Neural progenitor cell (in vitro differentiated cells): ENCODE results near the gene LRRC25. TPM values are rescaled to one million over a fixed set of nuclear protein-coding genes. Genes with fewer than 3 reads are reported as not detected.

Source experiments
- DNase-seq: peaks from one replicate; pipeline ENCODE4 v3.0.0-alpha.2; 2016; ENCODE audit warnings: low spot score
- H2AFZ ChIP-seq: fragments of 200-600 bp; sonication (generic); replicated peaks from 2 replicates; pipeline ENCODE4 v1.6.1; 2016; ENCODE audit warnings: antibody characterized with exemption
- H3F3A ChIP-seq: fragments of 200-600 bp; sonication (generic); 2 replicates; pipeline ENCODE4 v1.6.1; 2016; ENCODE audit warnings: antibody characterized with exemption, low read depth
- H3K27ac ChIP-seq: fragments of 200-600 bp; sonication (generic); 2 replicates; pipeline ENCODE4 v1.5.1; 2016; ENCODE audit warnings: mild to moderate bottlenecking
- H3K27me3 ChIP-seq: fragments of 200-600 bp; sonication (generic); 2 replicates; pipeline ENCODE4 v1.6.1; 2016; ENCODE audit warnings: mild to moderate bottlenecking, moderate library complexity
- H3K36me3 ChIP-seq: fragments of 200-600 bp; sonication (generic); 2 replicates; pipeline ENCODE4 v1.5.1; 2016
- H3K4me1 ChIP-seq: fragments of 200-600 bp; sonication (generic); 2 replicates; pipeline ENCODE4 v1.6.1; 2016; ENCODE audit warnings: mixed run types
- H3K4me2 ChIP-seq: fragments of 200-600 bp; sonication (generic); 2 replicates; pipeline ENCODE4 v1.6.1; 2016
- H3K4me3 ChIP-seq: fragments of 200-600 bp; sonication (generic); 2 replicates; pipeline ENCODE4 v1.5.1; 2016
- H3K79me2 ChIP-seq: fragments of 200-600 bp; sonication (generic); 2 replicates; pipeline ENCODE4 v1.6.1; 2016; ENCODE audit warnings: low read depth
- H3K9ac ChIP-seq: fragments of 200-600 bp; sonication (generic); 2 replicates; pipeline ENCODE4 v1.6.1; 2016
- H3K9me3 ChIP-seq: fragments of 200-600 bp; sonication (generic); 2 replicates; pipeline ENCODE4 v1.5.1; 2016; ENCODE audit warnings: low read depth
- H4K20me1 ChIP-seq: fragments of 200-600 bp; sonication (generic); 2 replicates; pipeline ENCODE4 v1.6.1; 2016; ENCODE audit warnings: low read depth
- H3K27ac Mint-ChIP-seq: 3 replicates; pipeline ENCODE4 v1.8.0; 2021; ENCODE audit warnings: mixed read lengths
- H3K27me3 Mint-ChIP-seq: 2 replicates; pipeline ENCODE4 v1.8.0; 2022; ENCODE audit warnings: low read depth, mild to moderate bottlenecking, inconsistent platforms, moderate library complexity, mixed read lengths; ENCODE audit not compliant: insufficient read depth
- H3K36me3 Mint-ChIP-seq: 3 replicates; pipeline ENCODE4 v1.8.0; 2021; ENCODE audit warnings: mixed read lengths
- H3K4me1 Mint-ChIP-seq: 3 replicates; pipeline ENCODE4 v1.8.0; 2021; ENCODE audit warnings: mixed read lengths
- H3K4me3 Mint-ChIP-seq: 3 replicates; pipeline ENCODE4 v1.8.0; 2021; ENCODE audit warnings: mild to moderate bottlenecking, moderate library complexity, mixed read lengths
- H3K9me3 Mint-ChIP-seq: 3 replicates; pipeline ENCODE4 v1.8.0; 2020; ENCODE audit warnings: mixed read lengths
- CTCF ChIP-seq: fragments of 200-600 bp; sonication (generic); IDR thresholded peaks from 2 replicates; pipeline ENCODE4 v1.5.1; 2017; ENCODE audit warnings: antibody characterized with exemption, mild to moderate bottlenecking
- EZH2 ChIP-seq: fragments of 200-600 bp; sonication (generic); IDR thresholded peaks from 2 replicates; pipeline ENCODE4 v1.6.1; 2017; ENCODE audit warnings: antibody characterized with exemption, mild to moderate bottlenecking, moderate library complexity
- EZH2phosphoT487 ChIP-seq: fragments of 200-600 bp; sonication (generic); IDR thresholded peaks from 2 replicates; pipeline ENCODE4 v1.6.1; 2017; ENCODE audit warnings: antibody characterized with exemption
- total RNA-seq: library from RNA; depleted of rRNA; stranded (reverse); fragments of >200 nt; gene quantifications from 2 replicates; pipeline ENCODE4 v1.2.3, GENCODE V29; 2015; ENCODE audit warnings: low replicate concordance

The LRRC25 gene
- total RNA-seq, 1 donor from 2014 or later, result not detected

GRCh38 chr19:18422530-18423191 lies 25.2 kb upstream of the LRRC25 start:
- H3K27me3 ChIP-seq, result peaks cover 30% of the 10 kb centered on the region
- Mint-ChIP-seq H3K4me1 (peaks cover 59% of the 10 kb centered on the region), H3K27me3 (peaks cover 8% of the 10 kb centered on the region), H3K36me3 (peaks cover 2% of the 10 kb centered on the region), H3K4me3 (peak overlapping the region; percentile 57), H3K9me3 (no peaks in the 10 kb centered on the region), H3K27ac (peak overlapping the region; percentile 34)
- peaks cover 18% of the 10 kb centered on the region for H3K79me2 ChIP-seq
- peaks cover 21% of the 10 kb centered on the region for H3K4me1 ChIP-seq
- peaks cover 32% of the 10 kb centered on the region for H3F3A ChIP-seq
- H2AFZ ChIP-seq, result no peak overlapping the region
- no peak overlapping the region for H3K4me2 ChIP-seq
- H3K4me3 ChIP-seq, result no peak overlapping the region
- DNase-seq, result no peak
- no peak overlapping the region for H3K9ac ChIP-seq
- H3K9me3 ChIP-seq, result no peaks in the 10 kb centered on the region
- TF ChIP-seq EZH2phosphoT487 (no peak), EZH2 (no peak), CTCF (no peak)
- no peaks in the 10 kb centered on the region for H3K36me3 ChIP-seq
- H4K20me1 ChIP-seq, result peaks cover 44% of the 10 kb centered on the region
- no peak overlapping the region for H3K27ac ChIP-seq

DNA sequence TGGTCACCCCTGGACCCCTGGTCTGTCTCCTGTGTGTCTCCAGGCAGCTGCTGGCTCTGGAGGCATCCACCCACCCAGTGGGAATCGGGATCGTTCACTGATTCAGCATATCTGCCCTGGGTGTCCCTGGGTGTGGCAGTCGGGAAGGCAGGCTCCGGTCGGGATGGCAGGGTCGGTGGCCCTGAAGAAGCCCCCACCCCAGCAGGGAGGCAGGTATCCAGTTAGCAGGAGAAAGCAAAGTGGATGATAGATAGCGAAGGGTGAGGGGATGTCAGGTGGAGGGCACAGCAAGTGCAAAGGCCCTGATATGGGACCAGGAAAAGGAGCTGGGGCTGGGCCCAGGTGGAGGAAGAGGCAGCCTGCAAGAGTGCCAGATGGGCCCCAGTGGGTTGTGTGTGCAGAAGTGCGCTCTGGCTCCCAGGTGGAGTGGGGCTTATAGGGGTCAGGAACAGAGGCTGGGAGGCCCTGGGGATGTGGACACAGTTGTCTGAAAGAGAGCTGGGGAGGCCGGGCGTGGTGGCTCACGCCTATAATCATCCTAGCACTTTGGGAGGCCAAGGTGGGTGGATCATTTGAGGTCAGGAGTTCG lies 24.0 kb upstream of the LRRC25 start:
- H3K27ac ChIP-seq, result no peak overlapping the region
- peaks cover 21% of the 10 kb centered on the region for H3K4me1 ChIP-seq
- no peak for DNase-seq
- Mint-ChIP-seq H3K4me1 (peaks cover 65% of the 10 kb centered on the region), H3K9me3 (no peaks in the 10 kb centered on the region), H3K4me3 (peak overlapping the region; percentile 92), H3K27me3 (peaks cover 11% of the 10 kb centered on the region), H3K36me3 (peaks cover 2% of the 10 kb centered on the region), H3K27ac (no peak overlapping the region)
- peaks cover 18% of the 10 kb centered on the region for H3K79me2 ChIP-seq
- no peak overlapping the region for H2AFZ ChIP-seq
- H3K36me3 ChIP-seq, result no peaks in the 10 kb centered on the region
- H3K4me3 ChIP-seq, result no peak overlapping the region
- peaks cover 34% of the 10 kb centered on the region for H3K27me3 ChIP-seq
- peaks cover 44% of the 10 kb centered on the region for H4K20me1 ChIP-seq
- no peak overlapping the region for H3K4me2 ChIP-seq
- H3F3A ChIP-seq, result peaks cover 43% of the 10 kb centered on the region
- H3K9ac ChIP-seq, result no peak overlapping the region
- TF ChIP-seq EZH2, result no peak
- no peak for TF ChIP-seq EZH2phosphoT487
- TF ChIP-seq CTCF, result no peak
- no peaks in the 10 kb centered on the region for H3K9me3 ChIP-seq

DNA sequence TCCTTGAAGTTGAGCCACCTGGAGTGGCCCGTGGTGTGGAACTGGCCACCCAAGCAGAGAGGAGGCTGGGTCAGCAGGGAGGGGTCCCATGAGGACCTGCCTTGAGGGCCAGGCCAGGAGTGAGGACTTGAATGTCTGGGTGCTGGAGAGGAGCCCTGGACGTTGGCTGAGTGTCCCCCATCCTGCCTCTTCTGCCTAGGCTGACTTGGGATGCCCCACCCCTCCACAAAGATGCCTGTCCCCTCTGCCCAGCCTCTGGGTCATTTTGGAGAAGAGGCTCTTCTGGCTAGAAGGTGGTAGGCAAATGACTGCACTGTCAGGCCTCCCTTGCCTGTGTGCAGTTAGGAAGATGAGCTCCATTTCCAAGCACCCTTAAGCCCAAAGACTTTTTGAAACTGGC lies 23.5 kb upstream of the LRRC25 start:
- Mint-ChIP-seq H3K9me3 (no peaks in the 10 kb centered on the region), H3K36me3 (peaks cover 2% of the 10 kb centered on the region), H3K4me3 (peak overlapping the region; percentile 92), H3K4me1 (peaks cover 69% of the 10 kb centered on the region), H3K27ac (no peak overlapping the region), H3K27me3 (peaks cover 13% of the 10 kb centered on the region)
- DNase-seq, result no peak
- Histone ChIP-seq H2AFZ (no peak overlapping the region), H4K20me1 (peaks cover 44% of the 10 kb centered on the region), H3K4me1 (peaks cover 21% of the 10 kb centered on the region), H3K27me3 (peaks cover 34% of the 10 kb centered on the region), H3K4me2 (peak overlapping the region; percentile 88), H3K79me2 (peaks cover 18% of the 10 kb centered on the region), H3K4me3 (no peak overlapping the region), H3K27ac (no peak overlapping the region), H3F3A (peaks cover 43% of the 10 kb centered on the region), H3K36me3 (no peaks in the 10 kb centered on the region), H3K9me3 (no peaks in the 10 kb centered on the region), H3K9ac (no peak overlapping the region)
- no peak for TF ChIP-seq EZH2phosphoT487
- no peak for TF ChIP-seq EZH2
- TF ChIP-seq CTCF, result no peak
